ENCODE results near the gene ZNF92.

- no peak for TF ChIP-seq ZNF70 (CRISPR knock-in tag; IDR thresholded peaks at IDR 0.05)
- TF ChIP-seq ZFP3 (CRISPR knock-in tag; IDR thresholded peaks at IDR 0.05) = no peak
- TF ChIP-seq ESRRG (CRISPR knock-in tag; IDR thresholded peaks at IDR 0.05) = no peak
- TF ChIP-seq, protein P1, sequence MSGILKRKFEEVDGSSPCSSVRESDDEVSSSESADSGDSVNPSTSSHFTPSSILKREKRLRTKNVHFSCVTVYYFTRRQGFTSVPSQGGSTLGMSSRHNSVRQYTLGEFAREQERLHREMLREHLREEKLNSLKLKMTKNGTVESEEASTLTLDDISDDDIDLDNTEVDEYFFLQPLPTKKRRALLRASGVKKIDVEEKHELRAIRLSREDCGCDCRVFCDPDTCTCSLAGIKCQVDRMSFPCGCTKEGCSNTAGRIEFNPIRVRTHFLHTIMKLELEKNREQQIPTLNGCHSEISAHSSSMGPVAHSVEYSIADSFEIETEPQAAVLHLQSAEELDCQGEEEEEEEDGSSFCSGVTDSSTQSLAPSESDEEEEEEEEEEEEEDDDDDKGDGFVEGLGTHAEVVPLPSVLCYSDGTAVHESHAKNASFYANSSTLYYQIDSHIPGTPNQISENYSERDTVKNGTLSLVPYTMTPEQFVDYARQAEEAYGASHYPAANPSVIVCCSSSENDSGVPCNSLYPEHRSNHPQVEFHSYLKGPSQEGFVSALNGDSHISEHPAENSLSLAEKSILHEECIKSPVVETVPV (CRISPR knock-in tag; IDR thresholded peaks at IDR 0.05) = no peak
- TF ChIP-seq CSDC2 (CRISPR knock-in tag; IDR thresholded peaks at IDR 0.05) = no peak
- TF ChIP-seq, protein P2, sequence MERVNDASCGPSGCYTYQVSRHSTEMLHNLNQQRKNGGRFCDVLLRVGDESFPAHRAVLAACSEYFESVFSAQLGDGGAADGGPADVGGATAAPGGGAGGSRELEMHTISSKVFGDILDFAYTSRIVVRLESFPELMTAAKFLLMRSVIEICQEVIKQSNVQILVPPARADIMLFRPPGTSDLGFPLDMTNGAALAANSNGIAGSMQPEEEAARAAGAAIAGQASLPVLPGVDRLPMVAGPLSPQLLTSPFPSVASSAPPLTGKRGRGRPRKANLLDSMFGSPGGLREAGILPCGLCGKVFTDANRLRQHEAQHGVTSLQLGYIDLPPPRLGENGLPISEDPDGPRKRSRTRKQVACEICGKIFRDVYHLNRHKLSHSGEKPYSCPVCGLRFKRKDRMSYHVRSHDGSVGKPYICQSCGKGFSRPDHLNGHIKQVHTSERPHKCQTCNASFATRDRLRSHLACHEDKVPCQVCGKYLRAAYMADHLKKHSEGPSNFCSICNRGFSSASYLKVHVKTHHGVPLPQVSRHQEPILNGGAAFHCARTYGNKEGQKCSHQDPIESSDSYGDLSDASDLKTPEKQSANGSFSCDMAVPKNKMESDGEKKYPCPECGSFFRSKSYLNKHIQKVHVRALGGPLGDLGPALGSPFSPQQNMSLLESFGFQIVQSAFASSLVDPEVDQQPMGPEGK (CRISPR knock-in tag; IDR thresholded peaks at IDR 0.05; ENCODE audit: borderline replicate concordance) = no peak
- TF ChIP-seq ZNF565 (CRISPR knock-in tag; conservative IDR thresholded peaks at IDR 0.05; ENCODE audit: low read depth) = no peak
These were observed 5.7 kb downstream of the ZNF92 start for GRCh38 chr7:65379318-65379717.
